ENCODE data around the gene NSL1. TPM values are rescaled to one million over a fixed set of nuclear protein-coding genes. Genes with fewer than 3 reads are reported as not detected.

The NSL1 gene
- total RNA-seq, 1 donor from 2014 or later, result 28.7 TPM

GRCh38 chr1:212746546-212746945 lies 45.0 kb downstream of the NSL1 start:
- Mint-ChIP-seq H3K4me1 (ENCODE audit: unreplicated experiment) (peaks cover 12% of the 10 kb centered on the region), H3K36me3 (ENCODE audit: unreplicated experiment) (peaks cover 18% of the 10 kb centered on the region), H3K27me3 (ENCODE audit: unreplicated experiment) (no peaks in the 10 kb centered on the region), H3K4me3 (ENCODE audit: unreplicated experiment) (no peak overlapping the region), H3K9me3 (ENCODE audit: unreplicated experiment) (peaks cover 13% of the 10 kb centered on the region), H3K27ac (ENCODE audit: unreplicated experiment) (no peak overlapping the region)
- DNase-seq (ENCODE audit: extremely low spot score, unreplicated experiment), result no peak
- no peak for TF ChIP-seq CTCF (IDR thresholded peaks at IDR 0.05)

- Mint-ChIP-seq H3K4me1 (ENCODE audit: unreplicated experiment) (peaks cover 12% of the 10 kb centered on the region), H3K27ac (ENCODE audit: unreplicated experiment) (no peak overlapping the region), H3K27me3 (ENCODE audit: unreplicated experiment) (no peaks in the 10 kb centered on the region), H3K36me3 (ENCODE audit: unreplicated experiment) (peaks cover 22% of the 10 kb centered on the region), H3K9me3 (ENCODE audit: unreplicated experiment) (peaks cover 16% of the 10 kb centered on the region), H3K4me3 (ENCODE audit: unreplicated experiment) (no peak overlapping the region)
- no peak for TF ChIP-seq CTCF (IDR thresholded peaks at IDR 0.05)
- DNase-seq (ENCODE audit: extremely low spot score, unreplicated experiment), result no peak
These were observed 46.3 kb downstream of the NSL1 start for GRCh38 chr1:212745303-212745702.

- peaks cover 16% of the 10 kb centered on the region for H3K9me3 Mint-ChIP-seq (ENCODE audit: unreplicated experiment)
- no peak for DNase-seq (ENCODE audit: extremely low spot score, unreplicated experiment)
- H3K27me3 Mint-ChIP-seq (ENCODE audit: unreplicated experiment), result no peaks in the 10 kb centered on the region
- no peak overlapping the region for H3K4me3 Mint-ChIP-seq (ENCODE audit: unreplicated experiment)
- H3K27ac Mint-ChIP-seq (ENCODE audit: unreplicated experiment), result no peak overlapping the region
- no peak for TF ChIP-seq CTCF (IDR thresholded peaks at IDR 0.05)
- H3K36me3 Mint-ChIP-seq (ENCODE audit: unreplicated experiment), result peaks cover 22% of the 10 kb centered on the region
- peaks cover 7% of the 10 kb centered on the region for H3K4me1 Mint-ChIP-seq (ENCODE audit: unreplicated experiment)
These were observed 47.6 kb downstream of the NSL1 start for GRCh38 chr1:212743901-212744475.

GRCh38 chr1:212738330-212738729 lies 53.2 kb downstream of the NSL1 start:
- no peak for DNase-seq (ENCODE audit: extremely low spot score, unreplicated experiment)
- peaks cover 6% of the 10 kb centered on the region for H3K9me3 Mint-ChIP-seq (ENCODE audit: unreplicated experiment)
- no peak overlapping the region for H3K4me3 Mint-ChIP-seq (ENCODE audit: unreplicated experiment)
- H3K27ac Mint-ChIP-seq (ENCODE audit: unreplicated experiment), result no peak overlapping the region
- H3K36me3 Mint-ChIP-seq (ENCODE audit: unreplicated experiment), result peaks cover 17% of the 10 kb centered on the region
- no peak for TF ChIP-seq CTCF (IDR thresholded peaks at IDR 0.05)
- no peaks in the 10 kb centered on the region for H3K27me3 Mint-ChIP-seq (ENCODE audit: unreplicated experiment)
- peaks cover 1% of the 10 kb centered on the region for H3K4me1 Mint-ChIP-seq (ENCODE audit: unreplicated experiment)

- peaks cover 17% of the 10 kb centered on the region for H3K36me3 Mint-ChIP-seq (ENCODE audit: unreplicated experiment)
- DNase-seq (ENCODE audit: extremely low spot score, unreplicated experiment), result no peak
- H3K4me3 Mint-ChIP-seq (ENCODE audit: unreplicated experiment), result no peak overlapping the region
- H3K27me3 Mint-ChIP-seq (ENCODE audit: unreplicated experiment), result no peaks in the 10 kb centered on the region
- TF ChIP-seq CTCF (IDR thresholded peaks at IDR 0.05), result no peak
- H3K4me1 Mint-ChIP-seq (ENCODE audit: unreplicated experiment), result peaks cover 1% of the 10 kb centered on the region
- H3K9me3 Mint-ChIP-seq (ENCODE audit: unreplicated experiment), result peaks cover 6% of the 10 kb centered on the region
- no peak overlapping the region for H3K27ac Mint-ChIP-seq (ENCODE audit: unreplicated experiment)
These were observed 54.0 kb downstream of the NSL1 start for GRCh38 chr1:212737559-212737958.

Measured in osteocyte (in vitro differentiated cells).